Keratinocyte (primary cell): ENCODE data around the gene LSAMP.

ENCODE experiments used
- EZH2 ChIP-seq: IDR thresholded peaks from one replicate; pipeline ENCODE4 v1.6.1; 2012; ENCODE audit warnings: inconsistent platforms, mild to moderate bottlenecking, low read length, moderate library complexity
- TF ChIP-seq, protein P1 (sequence below), 3 experiments: IDR thresholded peaks in 1 of 3; conservative IDR thresholded peaks in 1 of 3; optimal IDR thresholded peaks in 1 of 3; 2 replicates in 2 of 3; 3 replicates in 1 of 3; pipeline versions ENCODE3 to v1.5.1; 2011; ENCODE audit warnings: low read length in 3 of 3, mild to moderate bottlenecking in 3 of 3, moderate library complexity in 2 of 3, control low read depth in 1 of 3, inconsistent platforms in 1 of 3; ENCODE audit not compliant: insufficient read depth in 2 of 3; ENCODE audit errors: extremely low read depth in 1 of 3

DNA sequence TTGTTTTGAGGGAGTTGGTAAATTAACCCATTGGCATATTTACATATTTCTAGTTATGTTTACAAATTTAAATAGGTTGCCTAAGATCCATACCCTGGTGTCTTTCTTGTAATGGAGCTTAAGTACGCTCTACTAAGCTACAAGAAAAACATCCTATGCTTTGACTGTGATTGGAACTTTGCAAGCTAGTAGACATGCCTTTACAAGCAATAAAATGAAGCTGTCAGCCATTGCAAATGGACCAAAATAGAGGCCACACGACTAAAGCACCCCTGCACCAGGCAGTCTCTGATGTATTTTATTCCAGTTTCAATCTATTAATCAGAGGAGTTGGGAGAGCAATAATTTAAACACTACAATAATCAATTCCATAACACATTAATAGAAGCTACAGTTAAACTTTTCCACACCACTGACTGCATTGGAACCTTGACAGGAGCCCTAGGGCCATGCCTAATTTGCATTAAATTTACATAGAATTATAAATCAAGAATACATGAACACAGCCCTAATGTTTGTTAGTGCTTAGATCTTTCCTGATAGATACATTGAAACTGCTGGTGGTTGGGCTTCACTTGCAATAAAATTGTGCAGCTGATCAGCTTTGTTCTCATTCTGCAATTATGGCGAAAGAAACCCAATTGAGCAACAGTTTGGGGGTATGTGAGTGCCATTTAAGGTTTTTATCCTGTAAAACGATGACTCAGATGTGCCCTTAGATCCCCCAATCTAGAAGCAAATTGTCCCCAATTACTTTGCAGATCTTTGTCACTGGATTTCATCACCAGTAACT, 360.1 kb downstream of the LSAMP start:
- TF ChIP-seq, protein P1, sequence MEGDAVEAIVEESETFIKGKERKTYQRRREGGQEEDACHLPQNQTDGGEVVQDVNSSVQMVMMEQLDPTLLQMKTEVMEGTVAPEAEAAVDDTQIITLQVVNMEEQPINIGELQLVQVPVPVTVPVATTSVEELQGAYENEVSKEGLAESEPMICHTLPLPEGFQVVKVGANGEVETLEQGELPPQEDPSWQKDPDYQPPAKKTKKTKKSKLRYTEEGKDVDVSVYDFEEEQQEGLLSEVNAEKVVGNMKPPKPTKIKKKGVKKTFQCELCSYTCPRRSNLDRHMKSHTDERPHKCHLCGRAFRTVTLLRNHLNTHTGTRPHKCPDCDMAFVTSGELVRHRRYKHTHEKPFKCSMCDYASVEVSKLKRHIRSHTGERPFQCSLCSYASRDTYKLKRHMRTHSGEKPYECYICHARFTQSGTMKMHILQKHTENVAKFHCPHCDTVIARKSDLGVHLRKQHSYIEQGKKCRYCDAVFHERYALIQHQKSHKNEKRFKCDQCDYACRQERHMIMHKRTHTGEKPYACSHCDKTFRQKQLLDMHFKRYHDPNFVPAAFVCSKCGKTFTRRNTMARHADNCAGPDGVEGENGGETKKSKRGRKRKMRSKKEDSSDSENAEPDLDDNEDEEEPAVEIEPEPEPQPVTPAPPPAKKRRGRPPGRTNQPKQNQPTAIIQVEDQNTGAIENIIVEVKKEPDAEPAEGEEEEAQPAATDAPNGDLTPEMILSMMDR (optimal IDR thresholded peaks at IDR 0.05 in 1 of 3, IDR thresholded peaks at IDR 0.05 in 1 of 3, conservative IDR thresholded peaks at IDR 0.05 in 1 of 3; ENCODE audit: extremely low read depth in 1 of 3, insufficient read depth in 2 of 3, low read length in 3 of 3): no peak
- TF ChIP-seq EZH2: no peak
